ENCODE data around the gene UBE3C. TPM values are rescaled to one million over a fixed set of nuclear protein-coding genes. Genes with fewer than 3 reads are reported as not detected.

Gene UBE3C
- total and polyA plus RNA-seq, 9 of the 15 experiments (the other 6 are each of a cell fraction or from before 2014, with no cell fraction given) = 9.6 to 91.7 (median 75.4) TPM

GRCh38 chr7:157139810-157140510, 1.2 kb downstream of the UBE3C start (continued):
- TF ChIP-seq L3MBTL2 (IDR thresholded peaks at IDR 0.05) = peak; percentile 80; the same call in 1 of the 2 replicates
- no peak for TF ChIP-seq FOS (IDR thresholded peaks at IDR 0.05; ENCODE audit: extremely low read depth, insufficient read length)
- TF ChIP-seq DIDO1 (tag; IDR thresholded peaks at IDR 0.05; ENCODE audit: low read depth) = no peak
- no peak for TF ChIP-seq CTCF (IDR thresholded peaks at IDR 0.05 in 2 of 3, conservative IDR thresholded peaks at IDR 0.05 in 1 of 3; ENCODE audit: insufficient read depth in 2 of 3, low read depth in 1 of 3, low read length in 3 of 3)
- TF ChIP-seq, protein P1, sequence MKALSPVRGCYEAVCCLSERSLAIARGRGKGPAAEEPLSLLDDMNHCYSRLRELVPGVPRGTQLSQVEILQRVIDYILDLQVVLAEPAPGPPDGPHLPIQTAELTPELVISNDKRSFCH (CRISPR knock-in tag; IDR thresholded peaks at IDR 0.05) = no peak
- TF ChIP-seq, protein P1 (tag; IDR thresholded peaks at IDR 0.05) = no peak
- peak; percentile 17 for TF ChIP-seq HNRNPLL (IDR thresholded peaks at IDR 0.05; ENCODE audit: low read depth, low read length, poor library complexity, severe bottlenecking)
- no peak for TF ChIP-seq BHLHE40 (IDR thresholded peaks at IDR 0.05; ENCODE audit: low read length)
- no peak for TF ChIP-seq TCF7L2 (IDR thresholded peaks at IDR 0.05; ENCODE audit: low read depth, low read length)
- no peak for TF ChIP-seq RBM22 (IDR thresholded peaks at IDR 0.05; ENCODE audit: low read depth, low read length, poor library complexity, severe bottlenecking)
- no peak for TF ChIP-seq XRCC3 (IDR thresholded peaks at IDR 0.05)
- no peak for TF ChIP-seq MEF2A (IDR thresholded peaks at IDR 0.05; ENCODE audit: control insufficient read depth, low read depth, low read length)
- TF ChIP-seq, protein P2, sequence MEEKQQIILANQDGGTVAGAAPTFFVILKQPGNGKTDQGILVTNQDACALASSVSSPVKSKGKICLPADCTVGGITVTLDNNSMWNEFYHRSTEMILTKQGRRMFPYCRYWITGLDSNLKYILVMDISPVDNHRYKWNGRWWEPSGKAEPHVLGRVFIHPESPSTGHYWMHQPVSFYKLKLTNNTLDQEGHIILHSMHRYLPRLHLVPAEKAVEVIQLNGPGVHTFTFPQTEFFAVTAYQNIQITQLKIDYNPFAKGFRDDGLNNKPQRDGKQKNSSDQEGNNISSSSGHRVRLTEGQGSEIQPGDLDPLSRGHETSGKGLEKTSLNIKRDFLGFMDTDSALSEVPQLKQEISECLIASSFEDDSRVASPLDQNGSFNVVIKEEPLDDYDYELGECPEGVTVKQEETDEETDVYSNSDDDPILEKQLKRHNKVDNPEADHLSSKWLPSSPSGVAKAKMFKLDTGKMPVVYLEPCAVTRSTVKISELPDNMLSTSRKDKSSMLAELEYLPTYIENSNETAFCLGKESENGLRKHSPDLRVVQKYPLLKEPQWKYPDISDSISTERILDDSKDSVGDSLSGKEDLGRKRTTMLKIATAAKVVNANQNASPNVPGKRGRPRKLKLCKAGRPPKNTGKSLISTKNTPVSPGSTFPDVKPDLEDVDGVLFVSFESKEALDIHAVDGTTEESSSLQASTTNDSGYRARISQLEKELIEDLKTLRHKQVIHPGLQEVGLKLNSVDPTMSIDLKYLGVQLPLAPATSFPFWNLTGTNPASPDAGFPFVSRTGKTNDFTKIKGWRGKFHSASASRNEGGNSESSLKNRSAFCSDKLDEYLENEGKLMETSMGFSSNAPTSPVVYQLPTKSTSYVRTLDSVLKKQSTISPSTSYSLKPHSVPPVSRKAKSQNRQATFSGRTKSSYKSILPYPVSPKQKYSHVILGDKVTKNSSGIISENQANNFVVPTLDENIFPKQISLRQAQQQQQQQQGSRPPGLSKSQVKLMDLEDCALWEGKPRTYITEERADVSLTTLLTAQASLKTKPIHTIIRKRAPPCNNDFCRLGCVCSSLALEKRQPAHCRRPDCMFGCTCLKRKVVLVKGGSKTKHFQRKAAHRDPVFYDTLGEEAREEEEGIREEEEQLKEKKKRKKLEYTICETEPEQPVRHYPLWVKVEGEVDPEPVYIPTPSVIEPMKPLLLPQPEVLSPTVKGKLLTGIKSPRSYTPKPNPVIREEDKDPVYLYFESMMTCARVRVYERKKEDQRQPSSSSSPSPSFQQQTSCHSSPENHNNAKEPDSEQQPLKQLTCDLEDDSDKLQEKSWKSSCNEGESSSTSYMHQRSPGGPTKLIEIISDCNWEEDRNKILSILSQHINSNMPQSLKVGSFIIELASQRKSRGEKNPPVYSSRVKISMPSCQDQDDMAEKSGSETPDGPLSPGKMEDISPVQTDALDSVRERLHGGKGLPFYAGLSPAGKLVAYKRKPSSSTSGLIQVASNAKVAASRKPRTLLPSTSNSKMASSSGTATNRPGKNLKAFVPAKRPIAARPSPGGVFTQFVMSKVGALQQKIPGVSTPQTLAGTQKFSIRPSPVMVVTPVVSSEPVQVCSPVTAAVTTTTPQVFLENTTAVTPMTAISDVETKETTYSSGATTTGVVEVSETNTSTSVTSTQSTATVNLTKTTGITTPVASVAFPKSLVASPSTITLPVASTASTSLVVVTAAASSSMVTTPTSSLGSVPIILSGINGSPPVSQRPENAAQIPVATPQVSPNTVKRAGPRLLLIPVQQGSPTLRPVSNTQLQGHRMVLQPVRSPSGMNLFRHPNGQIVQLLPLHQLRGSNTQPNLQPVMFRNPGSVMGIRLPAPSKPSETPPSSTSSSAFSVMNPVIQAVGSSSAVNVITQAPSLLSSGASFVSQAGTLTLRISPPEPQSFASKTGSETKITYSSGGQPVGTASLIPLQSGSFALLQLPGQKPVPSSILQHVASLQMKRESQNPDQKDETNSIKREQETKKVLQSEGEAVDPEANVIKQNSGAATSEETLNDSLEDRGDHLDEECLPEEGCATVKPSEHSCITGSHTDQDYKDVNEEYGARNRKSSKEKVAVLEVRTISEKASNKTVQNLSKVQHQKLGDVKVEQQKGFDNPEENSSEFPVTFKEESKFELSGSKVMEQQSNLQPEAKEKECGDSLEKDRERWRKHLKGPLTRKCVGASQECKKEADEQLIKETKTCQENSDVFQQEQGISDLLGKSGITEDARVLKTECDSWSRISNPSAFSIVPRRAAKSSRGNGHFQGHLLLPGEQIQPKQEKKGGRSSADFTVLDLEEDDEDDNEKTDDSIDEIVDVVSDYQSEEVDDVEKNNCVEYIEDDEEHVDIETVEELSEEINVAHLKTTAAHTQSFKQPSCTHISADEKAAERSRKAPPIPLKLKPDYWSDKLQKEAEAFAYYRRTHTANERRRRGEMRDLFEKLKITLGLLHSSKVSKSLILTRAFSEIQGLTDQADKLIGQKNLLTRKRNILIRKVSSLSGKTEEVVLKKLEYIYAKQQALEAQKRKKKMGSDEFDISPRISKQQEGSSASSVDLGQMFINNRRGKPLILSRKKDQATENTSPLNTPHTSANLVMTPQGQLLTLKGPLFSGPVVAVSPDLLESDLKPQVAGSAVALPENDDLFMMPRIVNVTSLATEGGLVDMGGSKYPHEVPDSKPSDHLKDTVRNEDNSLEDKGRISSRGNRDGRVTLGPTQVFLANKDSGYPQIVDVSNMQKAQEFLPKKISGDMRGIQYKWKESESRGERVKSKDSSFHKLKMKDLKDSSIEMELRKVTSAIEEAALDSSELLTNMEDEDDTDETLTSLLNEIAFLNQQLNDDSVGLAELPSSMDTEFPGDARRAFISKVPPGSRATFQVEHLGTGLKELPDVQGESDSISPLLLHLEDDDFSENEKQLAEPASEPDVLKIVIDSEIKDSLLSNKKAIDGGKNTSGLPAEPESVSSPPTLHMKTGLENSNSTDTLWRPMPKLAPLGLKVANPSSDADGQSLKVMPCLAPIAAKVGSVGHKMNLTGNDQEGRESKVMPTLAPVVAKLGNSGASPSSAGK (IDR thresholded peaks at IDR 0.05) = peak; percentile 74

Data from K562 (cell line).